OCI-LY7 (cell line): ENCODE results near the gene DNAH3.

Experiments used
- CTCF ChIP-seq: fragments of 200-600 bp; sonication (generic); conservative IDR thresholded peaks from 2 replicates; pipeline ENCODE4 v1.5.1; 2014; ENCODE audit warnings: mild to moderate bottlenecking, antibody characterized with exemption, low read length, moderate library complexity, mixed read lengths
- EZH2phosphoT487 ChIP-seq: fragments of 200-600 bp; sonication (generic); IDR thresholded peaks from 2 replicates; pipeline ENCODE4 v1.6.1; 2018; ENCODE audit warnings: low read depth, borderline replicate concordance, mild to moderate bottlenecking, mixed run types, antibody characterized with exemption, low read length, moderate library complexity, mixed read lengths

DNA sequence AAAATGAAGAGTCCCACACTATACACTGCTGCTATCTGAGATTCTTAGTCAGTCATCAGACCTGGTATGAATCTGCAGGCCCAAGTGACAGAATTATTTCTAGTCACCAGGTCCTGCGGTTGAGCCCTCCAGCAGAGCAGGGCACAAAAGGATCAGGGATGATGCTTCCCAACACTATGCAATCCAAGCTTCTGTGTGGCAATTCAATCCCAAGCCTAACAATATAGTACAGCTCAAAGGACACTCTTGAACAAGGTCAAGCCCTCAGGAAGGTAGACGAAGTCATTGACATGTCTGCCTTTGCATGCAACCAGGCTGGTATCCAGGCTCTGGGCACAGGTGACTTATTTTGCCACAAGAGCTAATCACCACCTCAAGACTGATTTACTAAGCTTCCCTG is 256.3 kb downstream of the DNAH3 start:
- TF ChIP-seq CTCF (no peak), EZH2phosphoT487 (no peak)
